HG02588 (cell line): ENCODE results near the gene INHBB.
"Not testable (repeated sequence)": the region's sequence is repeated elsewhere in the genome, so short reads cannot be mapped to it uniquely, and the experiment has no call there.

ENCODE experiments used
- ATAC-seq: cut with Tn5 transposase; IDR thresholded peaks from one replicate; pipeline ENCODE4 v1.9.1; 2021; ENCODE audit warnings: mild to moderate bottlenecking, moderate library complexity; ENCODE audit not compliant: unreplicated experiment

Gene INHBB

GRCh38 chr2:120378605-120379004, 32.7 kb downstream of the INHBB start:
- no peak for ATAC-seq

DNA sequence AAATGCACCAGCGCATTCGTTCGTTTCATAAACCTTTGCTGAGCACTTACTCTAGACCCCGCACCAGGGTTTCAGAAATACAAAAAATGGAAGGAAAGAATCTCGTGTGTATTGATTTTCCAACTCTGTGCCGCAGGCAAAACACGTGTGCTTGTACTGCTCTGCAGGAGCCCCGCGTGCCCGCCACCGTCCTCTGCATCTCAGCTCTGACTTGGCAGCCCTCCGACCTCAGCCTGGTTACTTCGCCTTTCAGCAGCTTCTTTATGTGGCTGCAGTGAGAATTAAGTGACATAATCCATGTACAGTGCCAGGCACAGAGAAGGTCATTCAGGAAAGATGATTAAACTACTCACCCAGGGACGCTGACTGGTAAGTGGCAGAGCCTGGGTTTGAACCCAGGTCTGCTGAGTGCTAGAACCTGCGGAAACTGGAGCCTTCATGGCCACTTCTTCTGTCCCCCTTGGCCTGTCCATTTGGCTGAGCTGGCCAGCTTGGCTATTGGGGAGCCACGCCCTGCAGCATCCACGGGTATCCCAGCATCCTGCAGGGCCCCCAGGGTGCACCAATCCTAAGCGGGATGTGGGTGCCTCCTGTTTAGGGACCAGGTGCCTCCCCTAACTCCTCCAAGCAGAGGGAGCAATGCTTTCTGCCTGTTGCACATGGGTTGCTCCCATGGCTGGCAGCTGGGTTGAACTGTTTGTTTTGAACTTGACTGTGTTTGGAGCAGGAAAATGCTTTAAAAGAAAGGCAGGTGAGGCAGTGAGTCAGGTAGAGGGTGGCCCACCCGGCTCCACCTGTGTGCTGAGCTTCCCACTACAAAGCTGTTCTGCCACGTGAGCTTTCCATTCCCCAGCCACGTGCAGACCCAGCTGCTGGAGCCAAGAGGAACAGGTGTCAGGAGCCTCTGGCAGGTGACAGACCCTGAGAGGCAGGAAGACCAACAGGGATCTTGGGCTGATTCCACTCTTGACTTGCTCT, 34.3 kb downstream of the INHBB start:
- no peak for ATAC-seq

GRCh38 chr2:120381192-120381591, 35.3 kb downstream of the INHBB start:
- no peak for ATAC-seq

DNA sequence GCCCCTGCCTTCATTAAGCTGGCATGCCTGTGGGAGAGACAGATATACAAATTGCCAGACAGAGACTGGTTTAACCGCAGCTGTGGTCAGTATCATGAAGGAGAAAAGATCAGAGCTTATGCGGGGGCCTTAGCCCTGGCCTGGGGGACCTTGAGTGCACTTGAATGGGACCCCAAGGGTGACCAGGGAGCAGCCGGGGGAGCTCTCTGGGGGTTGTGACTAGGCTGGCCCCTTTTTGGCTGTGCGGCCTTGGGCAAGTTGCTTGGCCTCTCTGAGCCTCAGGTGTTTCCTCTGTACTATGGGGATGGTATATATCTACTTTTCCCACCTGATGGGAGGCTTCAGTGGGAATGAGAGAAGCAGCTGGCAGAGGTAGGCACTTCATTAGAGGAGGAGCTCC, 35.7 kb downstream of the INHBB start:
- ATAC-seq = no peak

- no peak for ATAC-seq
Measured at GRCh38 chr2:120382541-120383144, 36.7 kb downstream of the INHBB start.

DNA sequence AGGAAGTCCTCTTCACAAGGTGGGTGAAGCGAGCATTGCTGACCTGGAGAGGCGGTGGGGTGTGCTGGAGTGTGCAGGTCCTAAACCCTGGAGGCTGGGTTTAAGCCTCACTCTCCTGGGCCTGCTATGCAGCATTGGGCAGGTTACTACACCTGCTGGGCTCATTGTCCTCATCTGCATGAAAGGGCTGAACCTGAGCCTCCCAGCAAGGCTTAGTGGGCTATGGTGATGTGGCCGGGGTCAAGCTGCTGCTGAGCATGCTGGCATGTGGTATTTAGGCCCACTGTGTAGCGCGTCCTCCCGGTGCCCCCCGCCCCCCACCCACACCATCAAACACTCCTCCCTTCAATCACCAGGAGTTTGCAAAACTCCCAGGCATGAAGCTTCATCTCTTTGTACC, 37.3 kb downstream of the INHBB start:
- ATAC-seq = no peak

GRCh38 chr2:120383631-120384340, 37.9 kb downstream of the INHBB start:
- ATAC-seq = no peak

- no peak for ATAC-seq
Measured at GRCh38 chr2:120384486-120385354, 38.8 kb downstream of the INHBB start.

GRCh38 chr2:120385355-120386127, 39.6 kb downstream of the INHBB start:
- ATAC-seq = no peak

- ATAC-seq = no peak
Measured at GRCh38 chr2:120388222-120389035, 42.5 kb downstream of the INHBB start.

- no peak for ATAC-seq
Measured at GRCh38 chr2:120389036-120389391, 43.1 kb downstream of the INHBB start.

GRCh38 chr2:120390381-120391055, 44.6 kb downstream of the INHBB start:
- no peak for ATAC-seq

DNA sequence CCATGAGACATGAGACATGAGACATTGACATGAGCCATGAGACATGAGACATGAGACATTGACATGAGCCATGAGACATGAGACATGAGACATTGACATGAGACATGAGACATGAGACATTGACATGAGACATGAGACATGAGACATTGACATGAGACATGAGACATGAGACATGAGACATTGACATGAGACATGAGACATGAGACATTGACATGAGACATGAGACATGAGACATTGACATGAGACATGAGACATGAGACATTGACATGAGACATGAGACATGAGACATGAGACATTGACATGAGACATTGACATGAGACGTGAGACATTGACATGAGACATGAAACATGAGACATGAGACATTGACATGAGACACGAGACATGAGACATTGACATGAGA, 45.4 kb downstream of the INHBB start:
- ATAC-seq = not testable (repeated sequence)

GRCh38 chr2:120391911-120392665, 46.2 kb downstream of the INHBB start:
- ATAC-seq = no peak

DNA sequence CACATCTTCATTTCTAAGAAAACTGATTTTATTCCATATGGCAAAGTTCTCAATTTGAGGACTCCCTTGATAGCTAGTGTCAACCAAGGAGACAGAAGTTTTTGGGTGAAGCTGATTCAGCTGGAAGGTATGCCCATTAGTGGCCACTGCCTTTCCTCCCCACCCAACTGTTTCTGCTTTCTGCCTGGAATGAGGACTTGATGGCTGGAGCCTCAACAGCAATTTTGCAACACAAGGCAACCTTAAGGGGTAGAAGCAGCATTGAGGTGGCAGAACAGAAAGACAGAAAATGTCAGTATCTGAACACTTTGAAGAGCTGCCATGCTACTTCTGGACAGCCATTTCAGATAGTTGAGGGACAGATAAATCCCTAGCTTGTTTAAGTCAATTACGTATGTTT, 47.0 kb downstream of the INHBB start:
- ATAC-seq = no peak

- no peak for ATAC-seq
Measured at GRCh38 chr2:120393456-120393855, 47.5 kb downstream of the INHBB start.

DNA sequence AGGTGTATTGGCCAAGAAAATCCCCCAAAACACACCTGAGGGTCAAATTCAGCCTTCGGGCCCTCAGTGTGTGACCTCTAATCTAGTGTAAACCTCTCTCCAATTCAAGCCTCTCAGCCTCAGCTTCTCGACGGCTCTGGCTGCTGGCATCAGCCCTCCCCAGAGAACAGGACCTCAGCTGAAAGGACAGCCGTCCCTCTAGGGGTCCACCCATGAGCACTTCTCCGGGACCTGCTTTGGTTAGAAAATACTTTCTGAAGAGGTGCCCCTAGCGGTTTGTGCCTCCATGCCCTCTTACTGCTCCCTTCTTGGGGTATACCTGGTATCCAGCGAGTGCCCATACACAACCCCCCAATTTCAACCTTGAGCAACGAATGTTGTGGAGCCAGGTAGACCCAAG, 48.8 kb downstream of the INHBB start:
- ATAC-seq = no peak
